HG02885 (cell line): ENCODE data around the gene PUM2.
A peak's percentile ranks its signal among the peaks of the same experiment; 100 is the strongest.
"Not testable (repeated sequence)": the region's sequence is repeated elsewhere in the genome, so short reads cannot be mapped to it uniquely, and the experiment has no call there.

Experiments
- ATAC-seq: cut with Tn5 transposase; IDR thresholded peaks from one replicate; pipeline ENCODE4 v1.9.1; 2021; ENCODE audit warnings: mild to moderate bottlenecking; ENCODE audit not compliant: unreplicated experiment, poor library complexity

PUM2 gene

GRCh38 chr2:20236496-20236895, 114.1 kb downstream of the PUM2 start:
- ATAC-seq: no peak

GRCh38 chr2:20235655-20236305, 114.9 kb downstream of the PUM2 start:
- no peak for ATAC-seq

- ATAC-seq: not testable (repeated sequence)
Measured at GRCh38 chr2:20234597-20234996, 116.0 kb downstream of the PUM2 start.

- ATAC-seq: no peak
Measured at GRCh38 chr2:20232837-20233207, 117.8 kb downstream of the PUM2 start.

- ATAC-seq: no peak
Measured at GRCh38 chr2:20231598-20232026, 119.0 kb downstream of the PUM2 start.

GRCh38 chr2:20231159-20231558, 119.5 kb downstream of the PUM2 start:
- no peak for ATAC-seq

GRCh38 chr2:20230114-20230425, 120.6 kb downstream of the PUM2 start:
- ATAC-seq: no peak

- no peak for ATAC-seq
Measured at GRCh38 chr2:20229322-20230113, 121.1 kb downstream of the PUM2 start.

- no peak for ATAC-seq
Measured at GRCh38 chr2:20227894-20228505, 122.6 kb downstream of the PUM2 start.

- no peak for ATAC-seq
Measured at GRCh38 chr2:20226152-20226545, 124.5 kb downstream of the PUM2 start.

GRCh38 chr2:20225294-20226151, 125.1 kb downstream of the PUM2 start:
- ATAC-seq: peak; percentile 63

- ATAC-seq: peak; percentile 25
Measured at GRCh38 chr2:20224716-20225293, 125.8 kb downstream of the PUM2 start, which contains the start of gene SDC1. Gene SDC1 (minus strand): TSS chr2:20225130. CDS start chr2:20224867, 263 bp downstream.

GRCh38 chr2:20224164-20224715, 126.4 kb downstream of the PUM2 start:
- ATAC-seq: peak; percentile 33

GRCh38 chr2:20223407-20224163, 127.1 kb downstream of the PUM2 start:
- peak; percentile 31 for ATAC-seq

GRCh38 chr2:20222769-20223406, 127.8 kb downstream of the PUM2 start:
- no peak for ATAC-seq

- ATAC-seq: no peak
Measured at GRCh38 chr2:20222014-20222768, 128.5 kb downstream of the PUM2 start.

- ATAC-seq: no peak
Measured at GRCh38 chr2:20221555-20221973, 129.1 kb downstream of the PUM2 start.
